Calu3 (cell line): ENCODE results near the gene RDH16. TPM values are rescaled to one million over a fixed set of nuclear protein-coding genes. Genes with fewer than 3 reads are reported as not detected.

Source experiments
- BruUV-seq: library from RNA; stranded (reverse); fragments of 400-500 nt; replicated peaks from 2 replicates; lab custom pipeline; 2021; lab: Mats Ljungman, UMichigan
- CTCF ChIA-PET: fragments of 300-600 bp; sonication (Branson Sonifier 250); formaldehyde crosslinking; loops from one replicate; lab custom pipeline; 2022; ENCODE audit warnings: antibody characterized with exemption; lab: Charles Lee
- DNase-seq: peaks from one replicate; pipeline ENCODE4 v3.0.0; 2022
- H3K27ac Mint-ChIP-seq: one replicate; pipeline ENCODE4 v1.8.0; 2022; ENCODE audit warnings: mixed read lengths; ENCODE audit not compliant: unreplicated experiment
- H3K27me3 Mint-ChIP-seq: one replicate; pipeline ENCODE4 v1.8.0; 2022; ENCODE audit warnings: mixed read lengths; ENCODE audit not compliant: unreplicated experiment
- H3K36me3 Mint-ChIP-seq: one replicate; pipeline ENCODE4 v1.8.0; 2022; ENCODE audit warnings: mild to moderate bottlenecking, moderate library complexity, mixed read lengths; ENCODE audit not compliant: insufficient read depth, unreplicated experiment
- H3K4me1 Mint-ChIP-seq: one replicate; pipeline ENCODE4 v1.8.0; 2022; ENCODE audit warnings: mild to moderate bottlenecking, low read depth, mixed read lengths; ENCODE audit not compliant: unreplicated experiment
- H3K4me3 Mint-ChIP-seq: one replicate; pipeline ENCODE4 v1.8.0; 2022; ENCODE audit warnings: mild to moderate bottlenecking, low read depth, moderate library complexity, mixed read lengths; ENCODE audit not compliant: unreplicated experiment
- H3K9me3 Mint-ChIP-seq: one replicate; pipeline ENCODE4 v1.8.0; 2022; ENCODE audit warnings: low read depth, mixed read lengths; ENCODE audit not compliant: unreplicated experiment
- intact Hi-C: fragments of 100-400 bp; cut with micrococcal nuclease; formaldehyde crosslinking; loops from one replicate; pipeline ENCODE4 v1.10.0; 2022; ENCODE audit not compliant: unreplicated experiment
- total RNA-seq: library from RNA; stranded (reverse); gene quantifications from 2 replicates; pipeline ENCODE4 v1.2.3, GENCODE V29; 2022
- TF ChIP-seq, protein P1 (sequence below): fragments of 200-600 bp; IDR thresholded peaks from one replicate; pipeline ENCODE4 v1.8.0; 2022; ENCODE audit warnings: antibody characterized with exemption; ENCODE audit not compliant: unreplicated experiment

Gene RDH16
- total RNA-seq, 1 experiment from 2014 or later, result 0.28 TPM

DNA sequence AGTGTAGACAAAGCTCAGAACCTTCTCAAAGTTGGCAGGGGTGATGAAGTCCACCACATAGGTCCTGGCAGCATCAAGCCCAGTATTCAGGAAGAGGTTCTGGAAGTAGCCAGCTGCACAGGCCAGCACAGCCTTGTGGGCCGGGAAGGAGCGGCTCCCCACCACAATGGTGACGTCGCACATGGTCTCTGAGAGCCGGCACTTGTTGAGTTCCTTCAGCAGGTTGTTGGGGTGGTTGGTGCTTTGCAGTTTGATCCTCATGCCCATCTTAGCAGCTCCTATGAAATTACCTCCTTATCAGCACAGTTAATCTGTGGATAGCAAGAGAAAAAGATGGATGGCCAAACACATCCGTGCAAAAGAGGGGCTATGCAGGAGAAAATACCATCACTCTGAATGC, 47.2 kb upstream of the RDH16 start:
- BruUV-seq, result no TSS peak

DNA sequence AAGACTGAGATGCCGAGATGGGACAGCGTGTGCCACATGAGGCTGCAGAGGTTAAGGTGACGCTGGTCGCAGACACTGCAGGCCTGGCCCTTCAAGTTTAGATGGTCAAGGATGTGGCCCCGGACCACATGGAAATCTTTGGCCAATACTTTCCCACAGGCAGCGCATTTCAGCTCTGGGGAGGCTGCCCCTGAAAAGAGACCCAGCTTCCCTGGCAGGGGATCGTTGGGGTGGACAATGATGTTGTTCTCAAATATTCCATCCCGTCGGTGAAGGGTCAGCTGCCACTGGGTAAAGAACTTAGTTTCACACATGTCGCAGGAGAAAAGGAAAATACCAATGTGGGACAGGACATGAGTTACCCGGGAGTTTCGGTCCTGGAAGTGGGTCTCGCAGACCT, 46.0 kb upstream of the RDH16 start:
- Mint-ChIP-seq H3K27me3 (no peaks in the 10 kb centered on the region), H3K27ac (no peak overlapping the region), H3K9me3 (no peaks in the 10 kb centered on the region), H3K4me3 (no peak overlapping the region), H3K4me1 (peaks cover 19% of the 10 kb centered on the region), H3K36me3 (peaks cover 15% of the 10 kb centered on the region)
- CTCF ChIA-PET, result no interaction called here
- intact Hi-C loops, result no loop called here
- TF ChIP-seq, protein P1, sequence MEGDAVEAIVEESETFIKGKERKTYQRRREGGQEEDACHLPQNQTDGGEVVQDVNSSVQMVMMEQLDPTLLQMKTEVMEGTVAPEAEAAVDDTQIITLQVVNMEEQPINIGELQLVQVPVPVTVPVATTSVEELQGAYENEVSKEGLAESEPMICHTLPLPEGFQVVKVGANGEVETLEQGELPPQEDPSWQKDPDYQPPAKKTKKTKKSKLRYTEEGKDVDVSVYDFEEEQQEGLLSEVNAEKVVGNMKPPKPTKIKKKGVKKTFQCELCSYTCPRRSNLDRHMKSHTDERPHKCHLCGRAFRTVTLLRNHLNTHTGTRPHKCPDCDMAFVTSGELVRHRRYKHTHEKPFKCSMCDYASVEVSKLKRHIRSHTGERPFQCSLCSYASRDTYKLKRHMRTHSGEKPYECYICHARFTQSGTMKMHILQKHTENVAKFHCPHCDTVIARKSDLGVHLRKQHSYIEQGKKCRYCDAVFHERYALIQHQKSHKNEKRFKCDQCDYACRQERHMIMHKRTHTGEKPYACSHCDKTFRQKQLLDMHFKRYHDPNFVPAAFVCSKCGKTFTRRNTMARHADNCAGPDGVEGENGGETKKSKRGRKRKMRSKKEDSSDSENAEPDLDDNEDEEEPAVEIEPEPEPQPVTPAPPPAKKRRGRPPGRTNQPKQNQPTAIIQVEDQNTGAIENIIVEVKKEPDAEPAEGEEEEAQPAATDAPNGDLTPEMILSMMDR, result no peak
- BruUV-seq, result no TSS peak
- DNase-seq, result no peak

More for the DNA sequence above, 47.2 kb upstream of the RDH16 start:
- H3K36me3 Mint-ChIP-seq, result peaks cover 15% of the 10 kb centered on the region
- H3K27ac Mint-ChIP-seq, result no peak overlapping the region
- H3K27me3 Mint-ChIP-seq, result peaks cover 3% of the 10 kb centered on the region
- peaks cover 19% of the 10 kb centered on the region for H3K4me1 Mint-ChIP-seq
- no peak overlapping the region for H3K4me3 Mint-ChIP-seq
- intact Hi-C loops, result no loop called here
- CTCF ChIA-PET, result interaction anchor here (0.8 to 1.4 kb wide), 2 partner anchors 19 to 26 kb away, joined by 4 read pairs; no protein-coding TSS in a partner anchor
- TF ChIP-seq, protein P1, result no peak
- no peaks in the 10 kb centered on the region for H3K9me3 Mint-ChIP-seq
- DNase-seq, result no peak

DNA sequence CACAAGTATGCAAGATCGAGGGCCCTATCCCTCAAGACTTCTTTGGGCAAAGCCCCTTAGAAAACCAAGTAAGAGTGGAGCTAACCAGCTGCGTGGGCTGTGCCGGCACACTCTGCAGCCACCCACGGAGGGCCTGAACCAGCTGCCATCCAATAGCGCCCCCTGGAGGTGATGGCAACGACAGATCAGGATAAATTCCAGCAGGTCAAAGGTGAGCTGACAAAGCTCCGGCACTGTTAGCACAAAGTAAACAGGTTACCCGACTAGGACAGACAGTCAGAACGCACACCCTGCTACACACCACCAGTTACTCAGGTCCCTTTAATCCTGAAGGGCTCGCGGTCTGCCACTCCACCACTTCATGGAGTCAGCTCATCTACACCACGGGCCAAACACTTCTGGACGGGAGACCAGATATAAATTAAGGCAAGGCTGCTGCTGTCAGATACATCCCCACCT, 44.1 kb upstream of the RDH16 start:
- intact Hi-C loops, result no loop called here
- Mint-ChIP-seq H3K4me1 (peaks cover 19% of the 10 kb centered on the region), H3K9me3 (no peaks in the 10 kb centered on the region)

DNA sequence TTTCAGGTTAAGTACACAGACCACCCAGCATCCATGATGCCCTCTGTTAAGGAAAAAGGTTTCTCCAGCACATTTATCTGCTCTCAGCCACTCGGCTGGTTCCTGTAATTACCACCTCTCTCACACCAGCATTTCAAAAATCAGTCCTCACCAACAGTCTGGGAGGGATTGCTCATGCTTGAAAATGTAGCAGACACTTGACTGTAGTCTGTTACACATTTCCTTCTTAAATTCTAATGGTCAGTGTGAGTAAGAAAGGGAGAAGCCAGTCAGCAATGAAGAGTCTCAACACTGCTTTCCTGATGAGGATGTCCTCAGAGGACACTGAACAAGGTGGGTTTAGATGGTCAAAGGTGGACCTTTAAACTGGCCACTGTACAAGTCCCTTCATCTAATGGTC, 43.0 kb upstream of the RDH16 start:
- H3K36me3 Mint-ChIP-seq, result no peaks in the 10 kb centered on the region
- CTCF ChIA-PET, result interaction anchor here (0.6 kb wide), 1 partner anchor 128 kb away, joined by 3 read pairs; no protein-coding TSS in a partner anchor
- no peaks in the 10 kb centered on the region for H3K27me3 Mint-ChIP-seq
- no peak overlapping the region for H3K27ac Mint-ChIP-seq
- no peaks in the 10 kb centered on the region for H3K9me3 Mint-ChIP-seq
- intact Hi-C loops, result no loop called here
- no peak for DNase-seq
- no TSS peak for BruUV-seq
- TF ChIP-seq, protein P1, result no peak
- H3K4me3 Mint-ChIP-seq, result no peak overlapping the region
- H3K4me1 Mint-ChIP-seq, result peaks cover 12% of the 10 kb centered on the region

More for the DNA sequence above, 44.1 kb upstream of the RDH16 start:
- Mint-ChIP-seq H3K27me3 (no peaks in the 10 kb centered on the region), H3K36me3 (peaks cover 10% of the 10 kb centered on the region), H3K4me3 (no peak overlapping the region), H3K27ac (no peak overlapping the region)
- CTCF ChIA-PET, result interaction anchor here (0.6 to 1.7 kb wide), 9 partner anchors 12 to 245 kb away, joined by 3 to 8 read pairs (median 4); partner anchors contain the start of genes HSD17B6 and NEMP1
- peak; percentile 78 for DNase-seq
- BruUV-seq, result no TSS peak
- TF ChIP-seq, protein P1, result peak; percentile 71
